Measurements from ENCODE around the gene ENDOU. TPM values are rescaled to one million over a fixed set of nuclear protein-coding genes. Genes with fewer than 3 reads are reported as not detected.

Gene ENDOU
- not detected in 5 replicates for total RNA-seq (2022; extraction: Qiagen RNA extraction)

GRCh38 chr12:47725091-47725772 is at the start of gene ENDOU:
Gene ENDOU (minus strand): TSS chr12:47725490. CDS start chr12:47725413, 77 bp downstream.

DNA sequence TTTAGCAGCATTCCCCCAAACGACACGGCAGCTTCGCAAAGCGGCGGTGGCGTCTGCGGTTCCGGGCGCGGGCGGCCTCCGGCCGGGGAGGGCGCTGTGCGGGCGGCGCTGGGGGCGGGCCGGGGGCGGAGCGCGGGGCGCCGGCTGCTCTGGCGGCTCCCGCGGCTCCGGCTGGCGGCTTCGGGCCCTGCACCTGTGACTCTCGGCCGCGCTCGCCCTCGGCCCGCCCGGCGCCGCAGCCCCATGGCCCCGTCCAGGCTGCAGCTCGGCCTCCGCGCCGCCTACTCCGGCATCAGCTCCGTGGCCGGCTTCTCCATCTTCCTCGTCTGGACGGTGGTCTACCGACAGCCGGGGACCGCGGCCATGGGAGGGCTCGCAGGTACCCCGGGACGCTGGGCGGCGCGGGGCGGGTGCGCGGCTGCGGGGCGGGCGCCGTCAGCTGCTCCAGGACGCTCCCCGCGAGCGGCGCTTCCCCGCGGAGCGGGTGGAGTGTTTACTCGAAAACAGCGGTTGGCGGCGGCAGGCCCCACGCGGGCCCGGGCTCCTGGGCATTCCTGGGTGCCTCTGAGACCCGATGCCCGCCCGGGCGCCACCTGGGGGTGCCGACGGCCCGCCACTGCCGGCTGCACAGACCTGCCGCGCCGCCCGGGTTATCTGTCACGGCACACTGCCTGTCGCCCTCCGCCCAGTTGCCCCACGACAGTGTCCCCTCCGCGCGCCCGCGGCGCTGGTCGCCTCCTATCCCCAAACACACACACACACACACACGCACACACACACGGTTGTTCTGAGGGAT is 48.0 kb upstream of the ENDOU start, which contains the start of gene SLC48A1:
SLC48A1 (plus strand) TSS at position 177 of the 796 bp plus-strand sequence; CDS start at position 244, 67 bp downstream.

GRCh38 chr12:47758834-47759690 is 33.8 kb upstream of the ENDOU start, which contains the start of gene RAPGEF3:
Gene RAPGEF3 (minus strand): TSS chr12:47758880. CDS start chr12:47758556, 324 bp downstream.

GRCh38 chr12:47705566-47706425 is 19.5 kb downstream of the ENDOU start, which contains the start of gene RPAP3:
Gene RPAP3 (minus strand): TSS chr12:47706030. CDS start chr12:47702840, 3,190 bp downstream.

Other genes starting within 250 kb of the ENDOU start
- 36.4 to 59.7 TPM (median 42.6 TPM) in 5 replicates for gene RPAP3, start 19.5 kb downstream of the ENDOU start, total RNA-seq (2022; extraction: Qiagen RNA extraction)
- gene RAPGEF3, start 33.4 kb upstream of the ENDOU start, total RNA-seq (2022; extraction: Qiagen RNA extraction) = 0.43 to 0.81 TPM (median 0.65 TPM) in 5 replicates
- gene SLC48A1, start 47.7 kb upstream of the ENDOU start, total RNA-seq (2022; extraction: Qiagen RNA extraction) = 22.1 to 34.2 TPM (median 29.0 TPM) in 5 replicates
- gene HDAC7, start 94.4 kb upstream of the ENDOU start, total RNA-seq (2022; extraction: Qiagen RNA extraction) = 42.3 to 59.0 TPM (median 51.3 TPM) in 5 replicates
- gene VDR, start 179.5 kb upstream of the ENDOU start, total RNA-seq (2022; extraction: Qiagen RNA extraction) = 2.6 to 3.1 TPM (median 2.8 TPM) in 5 replicates
- gene TMEM106C, start 238.1 kb upstream of the ENDOU start, total RNA-seq (2022; extraction: Qiagen RNA extraction) = 115 to 141 TPM (median 122 TPM) in 5 replicates